DOHH2 (cell line): ENCODE results near the gene KNL1.
"Not testable (repeated sequence)": the region's sequence is repeated elsewhere in the genome, so short reads cannot be mapped to it uniquely, and the experiment has no call there.

Source experiments
- H3F3A ChIP-seq: fragments of 200-600 bp; sonication (generic), shearing (Covaris generic); 2 replicates; pipeline ENCODE4 v1.6.0; 2016; ENCODE audit warnings: antibody characterized with exemption, mild to moderate bottlenecking; ENCODE audit not compliant: control insufficient read depth, insufficient read depth
- H3K27ac ChIP-seq: fragments of 200-600 bp; sonication (generic); 2 replicates; pipeline ENCODE4 v1.5.1; 2014; ENCODE audit warnings: low read depth, mild to moderate bottlenecking, low read length, moderate library complexity
- H3K27me3 ChIP-seq: fragments of 200-600 bp; sonication (generic); 2 replicates; pipeline ENCODE4 v1.6.1; 2014; ENCODE audit warnings: mild to moderate bottlenecking, low read length, mixed read lengths; ENCODE audit not compliant: control insufficient read depth
- H3K36me3 ChIP-seq: fragments of 200-600 bp; sonication (generic); 2 replicates; pipeline ENCODE4 v1.6.1; 2014; ENCODE audit warnings: mild to moderate bottlenecking, low read length, moderate library complexity, mixed read lengths; ENCODE audit not compliant: control insufficient read depth
- H3K4me1 ChIP-seq: fragments of 200-600 bp; sonication (generic); 2 replicates; pipeline ENCODE4 v1.6.1; 2014; ENCODE audit warnings: mild to moderate bottlenecking, low read length, mixed read lengths; ENCODE audit not compliant: control insufficient read depth
- H3K4me2 ChIP-seq: fragments of 200-600 bp; sonication (generic); 2 replicates; pipeline ENCODE4 v1.6.0; 2014; ENCODE audit warnings: mild to moderate bottlenecking, low read length, moderate library complexity
- H3K4me3 ChIP-seq: fragments of 200-600 bp; sonication (generic); 2 replicates; pipeline ENCODE4 v1.5.1; 2014; ENCODE audit warnings: mild to moderate bottlenecking, low read length, mixed read lengths
- H3K79me2 ChIP-seq: fragments of 200-600 bp; sonication (generic); 2 replicates; pipeline ENCODE4 v1.6.1; 2014; ENCODE audit warnings: mild to moderate bottlenecking, low read length, mixed read lengths; ENCODE audit not compliant: control insufficient read depth
- H3K9me2 ChIP-seq: fragments of 200-600 bp; sonication (generic); replicated peaks from 2 replicates; pipeline ENCODE4 v1.6.1; 2014; ENCODE audit warnings: mild to moderate bottlenecking, low read length, mixed read lengths; ENCODE audit not compliant: control insufficient read depth
- H3K9me3 ChIP-seq: fragments of 200-600 bp; sonication (generic); 2 replicates; pipeline ENCODE4 v1.6.1; 2014; ENCODE audit warnings: antibody characterized with exemption, low read length, mixed read lengths; ENCODE audit not compliant: control insufficient read depth, insufficient read depth
- H4K20me1 ChIP-seq: fragments of 200-600 bp; sonication (generic); 2 replicates; pipeline ENCODE4 v1.6.0; 2014; ENCODE audit warnings: low read depth, mild to moderate bottlenecking, antibody characterized with exemption, low read length, moderate library complexity; ENCODE audit not compliant: control insufficient read depth, insufficient read depth
- EZH2phosphoT487 ChIP-seq: fragments of 200-600 bp; sonication (generic); IDR thresholded peaks from 2 replicates; pipeline ENCODE4 v1.6.1; 2017; ENCODE audit warnings: borderline replicate concordance, mild to moderate bottlenecking, antibody characterized with exemption, low read length, moderate library complexity, mixed read lengths
- TF ChIP-seq, protein P1 (sequence below): fragments of 200-600 bp; sonication (generic); IDR thresholded peaks from one replicate; pipeline ENCODE4 v1.5.1; 2014; ENCODE audit warnings: antibody characterized with exemption, mild to moderate bottlenecking, low read depth, low read length; ENCODE audit not compliant: poor library complexity, severe bottlenecking

KNL1 gene

DNA sequence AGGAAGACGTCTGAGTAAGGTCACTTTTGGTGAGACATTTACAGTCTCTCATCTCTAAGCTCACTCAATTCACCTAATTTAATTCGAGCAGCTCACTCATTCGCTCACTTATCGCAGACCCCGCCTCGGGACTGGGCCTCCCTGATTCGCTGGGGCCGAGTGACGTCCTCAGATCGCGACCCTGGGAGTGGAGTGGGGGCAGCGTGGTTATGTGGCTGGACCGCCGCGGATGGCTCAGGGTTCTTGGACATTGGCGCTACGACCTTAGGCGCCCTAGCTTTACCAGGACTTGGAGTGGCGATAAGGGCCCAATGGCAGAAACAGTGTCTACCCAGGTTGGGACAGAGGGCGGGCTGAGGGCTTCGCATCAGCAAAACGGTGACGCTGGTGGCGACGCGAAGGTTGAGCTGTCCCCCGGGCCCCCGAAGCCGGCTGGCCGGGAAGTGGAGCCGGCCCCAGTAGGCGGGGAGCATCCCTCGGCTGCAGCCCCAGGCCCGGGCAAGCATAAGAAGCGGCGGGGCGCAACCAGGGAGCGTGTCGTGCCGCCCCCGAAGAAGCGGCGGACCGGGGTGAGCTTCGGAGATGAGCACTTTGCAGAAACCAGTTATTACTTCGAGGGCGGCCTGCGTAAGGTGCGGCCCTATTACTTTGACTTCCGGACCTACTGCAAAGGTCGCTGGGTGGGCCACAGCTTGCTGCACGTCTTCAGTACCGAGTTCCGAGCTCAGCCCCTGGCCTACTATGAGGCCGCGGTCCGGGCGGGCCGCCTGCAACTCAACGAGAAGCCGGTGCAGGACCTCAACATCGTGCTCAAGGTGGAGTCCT, 24.7 kb upstream of the KNL1 start, which contains the start of gene RPUSD2:
Gene RPUSD2, plus strand, starts transcription at position 171 of the 825 bp plus-strand sequence. Its CDS starts 39 bp downstream, at position 210.
- Histone ChIP-seq H3K4me1 (peaks cover 40% of the 10 kb centered on the region), H3K27me3 (no peaks in the 10 kb centered on the region), H3K4me2 (peak within 1 kb of the TSS; percentile 76), H3F3A (peaks cover 4% of the 10 kb centered on the region; the same call in 1 of the 2 replicates), H3K79me2 (peaks cover 43% of the 10 kb centered on the region), H3K4me3 (peak within 1 kb of the TSS; percentile 82), H3K9me2 (no peaks in the 10 kb centered on the region), H3K36me3 (peaks cover 30% of the 10 kb centered on the region), H4K20me1 (peaks cover 10% of the 10 kb centered on the region; the same call in 1 of the 2 replicates), H3K27ac (peak within 1 kb of the TSS; percentile 30; the same call in 1 of the 2 replicates), H3K9me3 (no peaks in the 10 kb centered on the region)
- no peak for TF ChIP-seq EZH2phosphoT487

DNA sequence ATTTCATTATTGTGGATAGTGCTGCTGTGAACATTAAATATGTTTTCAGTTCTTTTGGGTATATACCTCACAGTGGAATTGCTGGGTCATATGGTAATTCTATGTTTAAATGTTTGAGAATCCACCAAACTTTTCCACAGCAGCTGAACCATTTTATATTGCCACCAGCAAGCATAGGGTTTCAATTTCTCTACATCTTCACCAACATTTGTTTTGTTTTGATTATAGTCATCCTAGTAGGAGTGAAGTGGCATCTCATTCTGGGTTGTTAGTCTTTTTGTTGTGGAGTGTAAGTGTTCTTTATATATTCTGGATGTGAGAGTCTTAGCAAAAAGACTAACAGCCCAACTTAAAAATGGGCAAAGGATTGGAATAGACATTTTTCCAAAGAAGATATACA, 18.9 kb upstream of the KNL1 start:
- TF ChIP-seq, protein P1, sequence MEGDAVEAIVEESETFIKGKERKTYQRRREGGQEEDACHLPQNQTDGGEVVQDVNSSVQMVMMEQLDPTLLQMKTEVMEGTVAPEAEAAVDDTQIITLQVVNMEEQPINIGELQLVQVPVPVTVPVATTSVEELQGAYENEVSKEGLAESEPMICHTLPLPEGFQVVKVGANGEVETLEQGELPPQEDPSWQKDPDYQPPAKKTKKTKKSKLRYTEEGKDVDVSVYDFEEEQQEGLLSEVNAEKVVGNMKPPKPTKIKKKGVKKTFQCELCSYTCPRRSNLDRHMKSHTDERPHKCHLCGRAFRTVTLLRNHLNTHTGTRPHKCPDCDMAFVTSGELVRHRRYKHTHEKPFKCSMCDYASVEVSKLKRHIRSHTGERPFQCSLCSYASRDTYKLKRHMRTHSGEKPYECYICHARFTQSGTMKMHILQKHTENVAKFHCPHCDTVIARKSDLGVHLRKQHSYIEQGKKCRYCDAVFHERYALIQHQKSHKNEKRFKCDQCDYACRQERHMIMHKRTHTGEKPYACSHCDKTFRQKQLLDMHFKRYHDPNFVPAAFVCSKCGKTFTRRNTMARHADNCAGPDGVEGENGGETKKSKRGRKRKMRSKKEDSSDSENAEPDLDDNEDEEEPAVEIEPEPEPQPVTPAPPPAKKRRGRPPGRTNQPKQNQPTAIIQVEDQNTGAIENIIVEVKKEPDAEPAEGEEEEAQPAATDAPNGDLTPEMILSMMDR: no peak
- no peak for TF ChIP-seq EZH2phosphoT487
- Histone ChIP-seq H3K79me2 (peaks cover 28% of the 10 kb centered on the region), H3K4me2 (no peak overlapping the region)

DNA sequence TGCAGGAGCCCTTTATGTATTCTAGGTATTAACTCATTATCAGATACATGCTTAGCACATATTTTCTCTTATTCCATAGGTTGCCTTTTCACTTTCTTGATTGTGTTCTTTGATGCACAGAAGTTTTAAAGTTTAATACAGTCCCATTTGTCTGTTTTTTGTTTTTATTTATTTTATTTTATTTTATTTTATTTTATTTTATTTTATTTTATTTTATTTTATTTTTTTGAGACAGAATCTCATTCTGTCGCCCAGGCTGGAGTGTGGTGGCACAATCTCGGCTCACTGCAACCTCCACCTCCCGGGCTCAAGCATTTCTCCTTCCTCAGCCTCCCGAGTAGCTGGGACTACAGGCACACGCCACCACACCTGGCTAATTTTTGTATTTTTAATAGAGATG, 17.1 kb upstream of the KNL1 start:
- H3K9me2 ChIP-seq, H3F3A ChIP-seq, H3K4me3 ChIP-seq, H3K27ac ChIP-seq, H3K4me2 ChIP-seq, H3K4me1 ChIP-seq, H4K20me1 ChIP-seq, H3K27me3 ChIP-seq, H3K9me3 ChIP-seq: not testable (repeated sequence)
- peaks cover 33% of the 10 kb centered on the region for H3K36me3 ChIP-seq
- peaks cover 11% of the 10 kb centered on the region for H3K79me2 ChIP-seq

More for the DNA sequence above, 18.9 kb upstream of the KNL1 start:
- Histone ChIP-seq H3K27me3 (no peaks in the 10 kb centered on the region), H3K27ac (no peak overlapping the region), H4K20me1 (peaks cover 5% of the 10 kb centered on the region; the same call in 1 of the 2 replicates), H3K36me3 (peaks cover 44% of the 10 kb centered on the region), H3K9me2 (no peaks in the 10 kb centered on the region), H3K4me1 (peaks cover 7% of the 10 kb centered on the region), H3K9me3 (no peaks in the 10 kb centered on the region), H3K4me3 (no peak overlapping the region), H3F3A (peaks cover 7% of the 10 kb centered on the region; the same call in 1 of the 2 replicates)

DNA sequence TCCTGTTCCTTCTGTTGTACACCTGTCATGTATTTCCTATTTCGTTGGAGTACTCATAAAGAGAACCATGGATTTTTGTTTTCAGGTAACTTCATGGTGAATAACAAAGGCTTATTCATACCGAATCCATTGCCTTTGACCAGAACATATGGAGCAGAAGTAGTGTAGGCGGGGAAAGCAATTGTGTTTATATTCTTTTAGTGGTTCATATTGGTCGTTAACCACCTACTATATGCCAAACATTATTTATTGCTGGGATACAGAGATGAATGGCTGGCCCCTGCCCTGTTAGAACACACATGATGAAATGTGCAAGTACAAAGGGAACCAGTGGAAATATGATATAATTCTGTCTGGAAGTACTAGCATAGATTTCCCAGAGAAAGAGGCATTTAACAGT, 15.2 kb upstream of the KNL1 start:
- H3K9me2 ChIP-seq: no peaks in the 10 kb centered on the region
- H3K4me3 ChIP-seq: no peak overlapping the region
- peaks cover 9% of the 10 kb centered on the region for H3K9me3 ChIP-seq
- no peaks in the 10 kb centered on the region for H4K20me1 ChIP-seq
- TF ChIP-seq, protein P1: no peak
- TF ChIP-seq EZH2phosphoT487: no peak
- H3K27ac ChIP-seq: no peak overlapping the region
- H3K79me2 ChIP-seq: peaks cover under 1% of the 10 kb centered on the region; the same call in 1 of the 2 replicates
- H3F3A ChIP-seq: peaks cover 7% of the 10 kb centered on the region; the same call in 1 of the 2 replicates
- H3K4me2 ChIP-seq: no peak overlapping the region
- H3K36me3 ChIP-seq: peaks cover 19% of the 10 kb centered on the region
- no peaks in the 10 kb centered on the region for H3K27me3 ChIP-seq
- H3K4me1 ChIP-seq: no peaks in the 10 kb centered on the region

DNA sequence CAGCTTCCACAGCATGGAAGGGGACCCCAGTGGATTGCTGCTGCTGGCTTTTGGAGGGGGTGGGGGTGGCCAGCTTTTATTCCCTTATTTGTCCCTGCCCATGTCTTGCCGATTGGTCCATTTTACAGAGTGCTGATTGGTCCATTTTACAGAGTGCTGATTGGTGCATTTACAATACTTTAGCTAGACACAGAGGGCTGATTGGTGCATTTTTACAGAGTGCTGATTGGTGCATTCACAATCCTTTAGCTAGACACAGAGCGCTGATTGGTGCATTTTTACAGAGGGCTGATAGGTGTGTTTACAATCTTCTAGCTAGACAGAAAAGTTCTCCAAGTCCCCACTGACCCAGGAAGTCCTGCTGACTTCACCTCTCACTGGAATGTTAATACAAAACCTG, 12.3 kb upstream of the KNL1 start:
- H3K4me3 ChIP-seq, H3K36me3 ChIP-seq, H3K79me2 ChIP-seq, H3K4me1 ChIP-seq, H3K4me2 ChIP-seq, H3K27me3 ChIP-seq, H3K27ac ChIP-seq, H3K9me3 ChIP-seq, H4K20me1 ChIP-seq, H3K9me2 ChIP-seq, H3F3A ChIP-seq: not testable (repeated sequence)
